Activated CD4-positive, alpha-beta memory T cell treated with anti-CD3 and anti-CD28 coated beads, Interleukin-2, amount 10 ng/mL, durations not matched to agents 7 days and 5 days (primary cell): Measurements from ENCODE around the gene DSCAM. TPM values are rescaled to one million over a fixed set of nuclear protein-coding genes. Genes with fewer than 3 reads are reported as not detected.

Source experiments
- CTCF ChIA-PET: fragments of 350-600 bp; sonication (Branson Sonifier 250); formaldehyde crosslinking; loops from one replicate; lab custom pipeline; 2021; ENCODE audit warnings: antibody characterized with exemption, inconsistent platforms; lab: Charles Lee
- POLR2A ChIA-PET: fragments of 350-600 bp; sonication (Branson Sonifier 250); formaldehyde crosslinking; loops from one replicate; lab custom pipeline; 2021; ENCODE audit warnings: antibody characterized with exemption; lab: Charles Lee
- DNase-seq: peaks from one replicate; pipeline ENCODE4 v3.0.0-alpha.2; 2020
- H3K27ac Mint-ChIP-seq: one replicate; pipeline ENCODE4 v1.8.0; 2021; ENCODE audit warnings: mild to moderate bottlenecking, mixed read lengths
- H3K27me3 Mint-ChIP-seq: one replicate; pipeline ENCODE4 v1.8.0; 2021; ENCODE audit warnings: mixed read lengths
- H3K36me3 Mint-ChIP-seq: one replicate; pipeline ENCODE4 v1.8.0; 2021; ENCODE audit warnings: low read depth, mixed read lengths
- H3K4me1 Mint-ChIP-seq: one replicate; pipeline ENCODE4 v1.8.0; 2021; ENCODE audit warnings: mixed read lengths
- H3K4me3 Mint-ChIP-seq: one replicate; pipeline ENCODE4 v1.8.0; 2021; ENCODE audit warnings: mild to moderate bottlenecking, mixed read lengths
- H3K9me3 Mint-ChIP-seq: one replicate; pipeline ENCODE4 v1.8.0; 2021; ENCODE audit warnings: mixed read lengths
- total RNA-seq, 2 experiments: library from RNA; stranded (reverse); gene quantifications; one replicate each; pipeline ENCODE4 v1.2.3, GENCODE V29; 2021

The DSCAM gene
- total RNA-seq, 2 experiments from 2014 or later: not detected

DNA sequence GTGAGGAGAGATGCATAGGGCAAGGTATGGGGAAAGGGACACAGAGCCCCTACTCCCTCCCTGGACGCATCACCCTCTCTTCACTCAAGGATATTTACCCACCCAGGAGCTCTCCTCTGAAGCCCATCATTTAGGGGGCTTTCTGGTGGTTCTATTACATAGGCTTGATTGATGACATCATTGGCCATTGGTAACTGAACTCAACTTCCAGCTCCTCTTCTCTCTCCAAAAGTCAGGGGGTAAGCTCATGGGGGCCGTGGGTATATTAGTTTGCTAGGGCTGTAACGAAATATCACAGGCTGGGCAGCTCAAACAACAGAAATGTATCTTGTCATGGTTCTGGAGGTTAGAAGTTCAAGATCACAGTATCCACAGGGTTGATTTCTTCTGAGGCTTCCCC, 110.8 kb downstream of the DSCAM start:
- peaks cover 8% of the 10 kb centered on the region for H3K9me3 Mint-ChIP-seq
- no peaks in the 10 kb centered on the region for H3K27me3 Mint-ChIP-seq
- H3K4me3 Mint-ChIP-seq: no peak overlapping the region
- no peak for DNase-seq
- ChIA-PET CTCF (no interaction called here), POLR2A (no interaction called here)
- H3K27ac Mint-ChIP-seq: no peak overlapping the region
- H3K36me3 Mint-ChIP-seq: no peaks in the 10 kb centered on the region
- H3K4me1 Mint-ChIP-seq: no peaks in the 10 kb centered on the region

DNA sequence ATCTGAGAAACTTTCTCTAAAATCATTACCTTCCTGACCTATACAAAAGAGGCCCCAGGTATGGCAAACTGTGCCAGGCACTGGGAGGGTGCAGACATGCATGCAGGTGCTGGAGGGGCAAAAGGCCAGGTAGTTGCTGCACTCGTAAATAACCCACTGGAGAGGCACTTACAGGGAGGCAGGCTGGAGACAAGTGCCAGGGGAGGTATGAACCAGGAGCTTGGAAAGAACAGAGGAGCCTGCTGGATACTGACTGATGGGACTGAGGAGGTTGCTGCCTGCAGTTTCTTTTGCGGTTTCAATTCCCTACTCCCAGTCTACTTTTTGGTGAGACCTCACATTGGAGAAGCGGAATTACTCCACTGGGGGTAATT, 113.9 kb downstream of the DSCAM start:
- DNase-seq: no peak
- H3K4me3 Mint-ChIP-seq: no peak overlapping the region
- peaks cover 6% of the 10 kb centered on the region for H3K9me3 Mint-ChIP-seq
- no peaks in the 10 kb centered on the region for H3K4me1 Mint-ChIP-seq
- POLR2A ChIA-PET: no interaction called here
- no peak overlapping the region for H3K27ac Mint-ChIP-seq
- no peaks in the 10 kb centered on the region for H3K27me3 Mint-ChIP-seq
- H3K36me3 Mint-ChIP-seq: no peaks in the 10 kb centered on the region
- CTCF ChIA-PET: no interaction called here

DNA sequence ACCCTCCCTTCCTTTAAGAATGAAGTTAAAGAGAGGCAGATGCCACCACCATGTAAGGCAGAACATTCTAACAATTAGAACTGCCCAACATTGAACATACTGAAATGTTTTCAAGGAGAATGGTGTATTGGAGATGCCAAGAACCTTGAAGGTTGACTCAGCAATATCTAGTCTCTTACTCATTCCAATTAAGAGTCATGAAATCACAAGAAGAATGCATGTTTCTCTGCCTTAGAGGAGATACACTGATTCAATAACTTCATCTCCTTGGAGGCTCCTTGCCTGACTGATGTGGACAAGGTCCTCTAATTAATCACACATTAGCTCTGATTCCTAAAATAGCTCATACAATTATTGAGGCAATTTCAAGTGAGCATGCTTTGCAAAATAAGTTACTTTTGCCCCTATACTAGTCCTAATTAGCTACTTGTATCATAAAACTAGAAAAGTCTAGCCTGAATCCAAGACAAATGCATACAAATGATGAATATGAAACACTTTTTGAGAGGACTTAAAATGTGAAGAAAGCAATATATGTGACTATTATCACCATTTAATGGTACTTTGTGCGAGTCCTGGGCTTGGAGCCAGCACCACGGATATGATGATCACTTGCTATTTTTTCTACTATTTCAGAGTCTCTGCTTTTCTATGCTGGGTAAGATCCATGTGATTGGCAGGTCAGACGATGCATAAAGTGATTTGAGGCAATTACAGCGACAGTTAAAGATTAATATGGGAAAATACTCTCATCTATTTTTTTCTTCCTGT, 114.5 kb downstream of the DSCAM start:
- no peaks in the 10 kb centered on the region for H3K36me3 Mint-ChIP-seq
- H3K27ac Mint-ChIP-seq: no peak overlapping the region
- peaks cover 10% of the 10 kb centered on the region for H3K9me3 Mint-ChIP-seq
- no peaks in the 10 kb centered on the region for H3K4me1 Mint-ChIP-seq
- ChIA-PET CTCF (no interaction called here), POLR2A (no interaction called here)
- no peak for DNase-seq
- no peak overlapping the region for H3K4me3 Mint-ChIP-seq
- H3K27me3 Mint-ChIP-seq: no peaks in the 10 kb centered on the region

DNA sequence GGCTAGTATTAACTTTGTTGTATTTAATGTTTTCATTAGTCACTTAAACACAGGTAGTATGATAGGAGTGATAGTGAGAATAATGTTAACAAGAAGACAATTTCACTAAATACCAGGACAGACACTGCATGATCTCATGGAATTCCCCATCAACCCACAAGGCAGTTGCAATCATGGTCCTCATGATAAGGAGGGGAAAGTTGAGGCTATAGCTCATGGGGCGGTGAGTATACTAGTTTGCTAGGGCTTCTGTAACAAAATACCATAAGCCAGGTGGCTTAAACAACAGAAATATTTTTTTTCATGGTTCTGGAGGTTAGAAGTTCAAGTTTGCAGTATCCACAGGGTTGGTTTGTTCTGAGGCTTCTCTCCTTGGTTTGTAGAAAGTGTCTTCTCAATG, 115.8 kb downstream of the DSCAM start:
- Mint-ChIP-seq H3K4me1 (no peaks in the 10 kb centered on the region), H3K36me3 (no peaks in the 10 kb centered on the region), H3K9me3 (peaks cover 13% of the 10 kb centered on the region), H3K27me3 (no peaks in the 10 kb centered on the region), H3K27ac (no peak overlapping the region), H3K4me3 (no peak overlapping the region)
- CTCF ChIA-PET: no interaction called here
- no peak for DNase-seq
- POLR2A ChIA-PET: no interaction called here

DNA sequence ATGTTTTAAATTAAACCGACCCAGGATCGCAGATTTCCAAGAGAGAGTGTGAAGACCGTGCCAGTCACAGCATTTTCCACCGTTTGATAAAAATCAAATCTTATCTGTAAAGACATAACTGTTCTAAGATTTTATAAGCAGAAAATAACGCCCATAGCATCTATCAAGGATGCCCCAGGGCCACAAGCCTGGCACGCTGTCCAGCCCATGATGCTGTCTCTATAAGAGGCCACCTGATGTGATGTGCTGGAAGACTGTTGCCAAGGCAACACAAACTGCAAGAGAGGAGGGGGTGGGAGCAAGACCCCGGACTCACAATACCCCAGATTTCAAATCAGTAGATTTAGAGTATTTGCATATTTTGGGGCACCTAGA, 116.5 kb downstream of the DSCAM start:
- Mint-ChIP-seq H3K4me3 (no peak overlapping the region), H3K27ac (no peak overlapping the region), H3K36me3 (no peaks in the 10 kb centered on the region), H3K9me3 (peaks cover 13% of the 10 kb centered on the region), H3K4me1 (no peaks in the 10 kb centered on the region), H3K27me3 (no peaks in the 10 kb centered on the region)
- POLR2A ChIA-PET: no interaction called here
- CTCF ChIA-PET: no interaction called here
- no peak for DNase-seq

DNA sequence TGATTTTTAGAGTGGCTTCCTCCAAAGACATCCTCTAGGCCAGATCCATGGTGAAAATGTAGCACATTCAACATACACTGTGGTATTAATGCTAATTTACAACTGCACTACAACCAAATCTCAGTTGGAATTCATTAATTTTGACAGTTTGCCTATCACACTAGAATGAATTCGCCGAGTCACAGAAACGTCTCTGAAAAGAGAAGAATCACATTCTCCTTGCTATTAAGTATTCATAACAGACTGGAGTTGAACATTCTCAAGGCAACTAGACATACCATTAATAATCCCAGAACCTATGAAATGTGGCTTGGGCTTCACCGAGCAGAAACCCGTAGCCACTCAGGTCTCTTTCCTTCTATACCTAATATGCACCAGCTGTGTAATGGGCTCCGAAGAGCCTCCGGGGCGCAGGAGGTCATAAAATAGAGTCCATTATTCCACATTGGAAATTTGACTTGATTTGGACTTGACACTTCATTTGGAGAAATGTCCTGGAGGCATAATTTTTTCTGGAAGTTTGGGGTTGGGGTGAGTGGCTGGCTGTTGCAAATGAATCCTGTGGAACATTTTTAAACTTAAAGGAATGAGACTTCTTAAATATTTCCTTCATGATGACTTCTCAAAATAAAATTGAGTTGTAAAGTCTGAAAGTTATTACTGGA, 117.1 kb downstream of the DSCAM start:
- no peaks in the 10 kb centered on the region for H3K36me3 Mint-ChIP-seq
- H3K4me3 Mint-ChIP-seq: no peak overlapping the region
- H3K27ac Mint-ChIP-seq: no peak overlapping the region
- H3K9me3 Mint-ChIP-seq: peaks cover 13% of the 10 kb centered on the region
- CTCF ChIA-PET: no interaction called here
- H3K4me1 Mint-ChIP-seq: no peaks in the 10 kb centered on the region
- POLR2A ChIA-PET: no interaction called here
- DNase-seq: no peak
- no peaks in the 10 kb centered on the region for H3K27me3 Mint-ChIP-seq

DNA sequence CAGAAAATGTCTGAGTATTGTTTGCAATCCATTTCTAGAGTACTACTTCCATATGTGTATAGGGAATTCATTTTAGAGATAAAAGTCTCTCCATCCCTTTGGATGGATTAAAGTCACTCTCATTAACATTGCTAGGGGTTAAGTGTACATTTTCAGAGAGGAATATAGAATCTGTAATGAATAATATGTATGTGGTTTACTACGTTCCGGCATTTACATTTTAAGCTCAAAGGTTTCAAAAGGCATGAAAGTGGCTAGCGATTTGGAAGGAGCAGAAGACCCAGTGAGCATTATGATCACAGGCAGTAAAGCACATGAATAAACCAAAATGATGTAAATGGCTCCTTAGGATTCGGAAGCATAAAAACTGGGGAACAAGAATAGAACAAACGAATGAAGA, 123.0 kb downstream of the DSCAM start:
- POLR2A ChIA-PET: no interaction called here
- no peaks in the 10 kb centered on the region for H3K36me3 Mint-ChIP-seq
- CTCF ChIA-PET: no interaction called here
- DNase-seq: no peak
- H3K4me3 Mint-ChIP-seq: no peak overlapping the region
- peaks cover 19% of the 10 kb centered on the region for H3K9me3 Mint-ChIP-seq
- no peaks in the 10 kb centered on the region for H3K4me1 Mint-ChIP-seq
- no peak overlapping the region for H3K27ac Mint-ChIP-seq
- no peaks in the 10 kb centered on the region for H3K27me3 Mint-ChIP-seq

DNA sequence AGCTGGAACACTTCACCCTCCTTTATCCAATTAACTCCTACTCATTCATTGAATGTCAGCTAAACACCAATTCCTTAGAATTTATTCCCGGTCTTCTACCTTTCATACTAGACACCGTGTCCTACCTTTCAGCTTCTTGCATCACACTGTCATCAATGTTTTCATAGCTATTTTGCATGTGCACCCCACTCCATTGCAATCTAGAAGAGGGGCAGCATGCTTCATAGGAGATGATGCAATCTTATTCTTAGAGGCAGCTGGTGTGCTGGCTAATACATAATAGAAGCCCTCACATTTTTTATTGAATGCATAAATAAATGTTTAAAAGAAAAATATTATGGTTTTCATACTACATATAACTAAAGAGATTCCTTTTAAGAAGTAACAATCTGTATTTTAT, 123.6 kb downstream of the DSCAM start:
- H3K36me3 Mint-ChIP-seq: no peaks in the 10 kb centered on the region
- ChIA-PET POLR2A (no interaction called here), CTCF (no interaction called here)
- H3K4me3 Mint-ChIP-seq: no peak overlapping the region
- DNase-seq: no peak
- no peaks in the 10 kb centered on the region for H3K27me3 Mint-ChIP-seq
- no peaks in the 10 kb centered on the region for H3K4me1 Mint-ChIP-seq
- H3K27ac Mint-ChIP-seq: no peak overlapping the region
- peaks cover 21% of the 10 kb centered on the region for H3K9me3 Mint-ChIP-seq

DNA sequence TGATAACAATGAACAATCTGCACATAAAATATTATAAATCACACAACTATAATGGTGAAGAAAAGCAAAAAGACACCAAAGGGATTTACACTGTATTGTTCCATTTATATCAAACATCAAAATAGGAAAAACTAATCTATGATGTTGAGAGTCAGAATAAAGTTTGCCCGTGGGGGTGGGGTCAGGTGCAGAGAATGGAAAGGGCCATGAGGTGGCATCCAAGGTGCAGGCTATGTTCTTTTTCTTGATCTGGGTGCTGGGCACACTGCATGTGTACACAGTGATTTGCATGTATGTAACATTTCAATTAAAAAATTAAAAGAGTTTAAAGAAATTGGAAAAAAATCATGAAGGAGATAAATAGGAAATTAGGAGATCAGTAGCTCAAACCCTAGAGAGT, 127.3 kb downstream of the DSCAM start:
- no peaks in the 10 kb centered on the region for H3K27me3 Mint-ChIP-seq
- no peak overlapping the region for H3K27ac Mint-ChIP-seq
- ChIA-PET CTCF (no interaction called here), POLR2A (no interaction called here)
- DNase-seq: no peak
- no peaks in the 10 kb centered on the region for H3K4me1 Mint-ChIP-seq
- no peaks in the 10 kb centered on the region for H3K36me3 Mint-ChIP-seq
- no peak overlapping the region for H3K4me3 Mint-ChIP-seq
- H3K9me3 Mint-ChIP-seq: peaks cover 21% of the 10 kb centered on the region

DNA sequence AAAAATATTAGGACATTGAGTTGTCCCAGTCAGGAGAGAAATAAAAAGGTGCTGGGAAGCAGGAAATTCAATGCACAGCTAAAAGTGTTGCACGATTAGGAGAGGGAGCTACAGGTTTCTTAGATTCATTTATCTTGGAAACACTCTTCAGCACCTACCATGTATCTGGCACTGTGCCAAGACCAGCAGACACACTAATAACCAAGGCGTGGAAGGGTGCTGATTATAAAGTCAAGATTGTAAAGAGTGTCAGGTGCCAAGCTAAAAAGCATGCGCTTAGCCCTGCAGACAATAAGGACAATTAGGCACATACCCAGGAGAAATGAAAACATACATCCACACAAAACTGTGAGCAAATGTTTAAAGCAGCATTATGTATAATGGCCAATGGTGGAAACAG, 129.9 kb downstream of the DSCAM start:
- Mint-ChIP-seq H3K4me3 (no peak overlapping the region), H3K27me3 (no peaks in the 10 kb centered on the region), H3K36me3 (no peaks in the 10 kb centered on the region), H3K27ac (no peak overlapping the region), H3K4me1 (no peaks in the 10 kb centered on the region), H3K9me3 (peaks cover 25% of the 10 kb centered on the region)
- POLR2A ChIA-PET: no interaction called here
- no peak for DNase-seq
- CTCF ChIA-PET: no interaction called here

DNA sequence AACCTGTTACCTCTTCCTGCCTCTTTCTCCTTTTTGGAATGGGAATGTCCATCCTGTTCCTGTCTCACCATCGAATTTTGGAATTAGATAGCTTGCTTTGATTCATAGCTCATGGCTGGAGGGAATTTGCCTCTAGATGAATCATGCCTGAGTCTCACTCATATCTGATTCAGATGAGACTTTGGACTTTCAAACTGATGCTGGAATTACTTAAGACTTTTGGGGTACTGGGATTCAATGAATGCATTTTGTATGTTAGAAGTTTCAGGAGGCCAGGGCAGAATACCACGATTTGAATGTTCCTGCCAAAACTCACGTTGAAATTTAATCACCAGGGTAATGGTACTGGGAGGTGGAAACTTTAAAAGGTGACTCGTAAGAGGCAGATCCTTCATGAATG, 132.4 kb downstream of the DSCAM start:
- H3K4me3 Mint-ChIP-seq: no peak overlapping the region
- H3K9me3 Mint-ChIP-seq: peaks cover 15% of the 10 kb centered on the region
- no peaks in the 10 kb centered on the region for H3K36me3 Mint-ChIP-seq
- no peaks in the 10 kb centered on the region for H3K27me3 Mint-ChIP-seq
- ChIA-PET CTCF (no interaction called here), POLR2A (no interaction called here)
- DNase-seq: no peak
- no peak overlapping the region for H3K27ac Mint-ChIP-seq
- no peaks in the 10 kb centered on the region for H3K4me1 Mint-ChIP-seq

DNA sequence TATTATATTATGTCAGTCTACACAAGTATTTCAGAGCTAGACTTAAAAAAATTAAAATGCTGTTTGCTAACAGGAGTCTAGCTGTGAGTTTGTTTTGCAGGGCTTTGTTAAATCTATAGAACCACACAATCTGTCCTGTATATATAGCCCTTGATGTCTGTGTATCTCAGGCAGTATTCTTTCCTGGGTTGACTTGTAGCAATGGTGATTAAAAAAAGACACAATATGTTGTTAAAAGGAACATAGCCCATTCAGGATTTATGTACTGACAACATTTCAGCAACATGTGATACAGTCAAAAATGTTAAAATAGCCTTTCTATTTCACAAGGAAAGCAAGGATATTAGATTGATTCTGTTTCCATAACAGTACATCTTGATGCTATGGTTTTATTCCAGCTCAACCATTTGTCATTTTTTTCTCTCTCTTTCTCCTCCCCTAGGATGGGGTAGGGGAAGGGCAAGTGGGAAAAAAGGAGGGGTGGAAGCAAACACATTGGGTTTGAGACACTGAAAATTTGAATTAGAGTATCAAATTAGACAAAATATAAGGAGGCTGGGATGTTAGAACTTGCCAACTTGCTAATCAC, 139.2 kb downstream of the DSCAM start:
- Mint-ChIP-seq H3K9me3 (peaks cover 4% of the 10 kb centered on the region), H3K36me3 (no peaks in the 10 kb centered on the region), H3K27me3 (no peaks in the 10 kb centered on the region), H3K27ac (no peak overlapping the region), H3K4me1 (no peaks in the 10 kb centered on the region), H3K4me3 (no peak overlapping the region)
- POLR2A ChIA-PET: no interaction called here
- no peak for DNase-seq
- CTCF ChIA-PET: no interaction called here

DNA sequence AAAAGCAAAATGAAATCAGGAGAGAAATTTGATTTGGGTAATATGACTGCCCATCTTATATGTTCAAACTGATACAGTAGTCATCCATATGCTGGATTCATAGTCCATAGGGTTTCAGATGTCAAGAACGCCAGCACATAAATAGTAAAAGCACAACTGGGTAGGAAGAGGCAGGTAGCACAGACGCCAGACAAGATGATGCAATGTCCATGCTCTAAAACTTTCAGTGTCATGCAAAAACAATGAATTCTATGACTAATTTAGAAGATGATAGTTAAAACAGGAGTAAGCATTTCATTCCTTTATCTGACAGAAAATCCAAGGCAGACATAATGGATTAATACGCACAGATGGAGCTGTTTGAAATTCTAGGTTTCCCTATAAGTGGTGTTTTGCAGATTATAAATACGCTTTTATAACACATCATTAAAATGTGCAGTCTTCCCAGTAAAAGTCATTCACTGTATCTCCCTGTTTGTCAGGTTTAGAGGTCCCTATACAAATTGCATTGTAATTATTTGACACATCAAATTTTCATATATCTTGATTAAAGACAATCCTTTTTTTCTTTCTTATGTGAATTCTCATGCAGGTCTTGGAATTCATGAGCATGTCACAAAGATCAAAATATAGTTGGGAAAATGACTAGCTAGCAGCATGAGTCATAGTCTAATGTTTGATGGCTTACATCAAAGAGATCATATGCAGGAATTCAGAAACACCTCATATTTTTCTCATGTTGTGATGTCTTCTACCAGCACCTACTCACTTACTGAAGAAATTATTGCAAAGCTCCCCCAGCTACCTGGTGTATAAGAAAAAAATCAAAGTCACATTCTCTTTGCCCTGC, 139.9 kb downstream of the DSCAM start:
- no peak overlapping the region for H3K27ac Mint-ChIP-seq
- H3K36me3 Mint-ChIP-seq: no peaks in the 10 kb centered on the region
- no peak for DNase-seq
- ChIA-PET POLR2A (no interaction called here), CTCF (no interaction called here)
- H3K4me3 Mint-ChIP-seq: no peak overlapping the region
- peaks cover 4% of the 10 kb centered on the region for H3K9me3 Mint-ChIP-seq
- no peaks in the 10 kb centered on the region for H3K27me3 Mint-ChIP-seq
- no peaks in the 10 kb centered on the region for H3K4me1 Mint-ChIP-seq
